EH (cell line): ENCODE measurements around the gene TRIM29.
A peak's percentile ranks its signal among the peaks of the same experiment; 100 is the strongest.

Experiments used
- DNase-seq: peaks from one replicate; pipeline ENCODE4 v3.0.0-alpha.2; 2015; ENCODE audit warnings: low read depth

TRIM29 gene

GRCh38 chr11:120139316-120140069 lies 1.6 kb upstream of the TRIM29 start:
- DNase-seq, result no peak

GRCh38 chr11:120137187-120137610 lies 714 bp downstream of the TRIM29 start:
- no peak for DNase-seq

- no peak for DNase-seq
Observed at GRCh38 chr11:120136356-120136755, 1.6 kb downstream of the TRIM29 start.

- DNase-seq, result no peak
Observed at GRCh38 chr11:120135838-120136237, 2.1 kb downstream of the TRIM29 start.

GRCh38 chr11:120134931-120135228 lies 3.0 kb downstream of the TRIM29 start:
- DNase-seq, result no peak

GRCh38 chr11:120134106-120134930 lies 3.6 kb downstream of the TRIM29 start:
- DNase-seq, result no peak

DNA sequence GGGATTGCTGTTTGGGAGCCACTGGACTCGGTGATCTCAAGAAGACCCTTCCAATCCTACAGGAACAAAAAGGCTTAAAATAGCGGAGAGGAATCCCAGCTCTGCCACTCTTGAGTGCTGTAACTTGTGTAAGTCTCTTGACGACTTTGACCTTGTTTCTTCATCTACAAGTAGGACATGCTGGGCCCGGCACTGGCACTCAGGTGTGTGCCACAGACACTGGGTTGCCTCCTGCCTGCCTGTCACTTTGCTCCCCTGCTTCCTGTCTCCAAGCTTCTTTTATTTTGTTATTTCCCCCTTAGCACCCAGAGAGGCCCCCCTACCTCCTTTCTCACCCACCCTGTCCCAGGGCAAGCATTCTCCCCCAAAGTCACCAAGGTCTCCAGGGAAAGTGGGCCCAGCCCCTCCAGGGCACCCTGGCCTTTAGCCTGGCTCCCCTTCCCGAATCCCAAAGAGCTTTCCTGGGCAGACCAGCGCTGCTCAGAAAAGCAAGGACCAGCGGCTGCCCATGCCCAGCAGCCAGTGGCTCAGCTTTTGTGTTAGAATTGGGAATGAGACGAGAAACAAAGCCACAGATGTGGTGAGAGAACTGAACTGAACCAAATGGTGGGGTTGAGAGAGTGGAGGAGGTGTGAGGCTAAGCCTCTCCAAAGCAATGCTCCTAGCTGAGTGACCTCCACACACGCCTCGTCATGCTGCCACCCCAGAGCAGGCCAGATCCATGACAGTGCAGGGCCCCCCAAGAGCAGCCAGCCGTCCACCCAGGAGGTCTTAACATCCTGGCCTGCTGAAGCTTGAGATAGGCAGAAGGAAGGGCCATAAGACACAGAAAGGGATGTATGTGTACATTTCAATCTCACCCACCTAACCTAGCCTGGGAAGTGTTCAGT lies 4.5 kb downstream of the TRIM29 start:
- no peak for DNase-seq

DNA sequence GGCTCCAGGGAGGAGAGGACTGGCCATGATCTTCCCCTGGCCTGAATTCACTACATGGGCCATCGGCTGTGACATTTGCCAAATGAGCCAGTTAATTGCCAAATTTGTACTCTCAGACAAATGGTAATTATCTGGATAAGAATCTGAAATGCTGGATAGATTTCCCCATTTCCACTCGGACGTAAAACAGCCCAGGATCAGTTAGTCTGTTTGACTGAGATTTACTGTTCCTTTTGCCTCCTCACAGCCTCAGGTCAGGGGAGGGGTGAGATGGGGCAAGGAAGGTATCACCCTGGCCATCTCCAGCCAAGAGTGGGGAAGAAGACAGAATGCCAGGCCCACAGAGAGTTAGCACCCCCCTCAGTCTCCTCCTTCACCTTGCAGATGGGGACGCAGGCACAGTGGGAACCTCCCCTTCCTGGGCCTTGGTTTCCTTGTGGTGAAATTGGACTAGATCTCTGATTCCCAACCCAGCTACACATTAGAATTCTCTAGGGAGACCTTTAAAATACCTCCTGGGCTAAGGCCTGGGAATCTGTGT lies 5.2 kb downstream of the TRIM29 start:
- no peak for DNase-seq

DNA sequence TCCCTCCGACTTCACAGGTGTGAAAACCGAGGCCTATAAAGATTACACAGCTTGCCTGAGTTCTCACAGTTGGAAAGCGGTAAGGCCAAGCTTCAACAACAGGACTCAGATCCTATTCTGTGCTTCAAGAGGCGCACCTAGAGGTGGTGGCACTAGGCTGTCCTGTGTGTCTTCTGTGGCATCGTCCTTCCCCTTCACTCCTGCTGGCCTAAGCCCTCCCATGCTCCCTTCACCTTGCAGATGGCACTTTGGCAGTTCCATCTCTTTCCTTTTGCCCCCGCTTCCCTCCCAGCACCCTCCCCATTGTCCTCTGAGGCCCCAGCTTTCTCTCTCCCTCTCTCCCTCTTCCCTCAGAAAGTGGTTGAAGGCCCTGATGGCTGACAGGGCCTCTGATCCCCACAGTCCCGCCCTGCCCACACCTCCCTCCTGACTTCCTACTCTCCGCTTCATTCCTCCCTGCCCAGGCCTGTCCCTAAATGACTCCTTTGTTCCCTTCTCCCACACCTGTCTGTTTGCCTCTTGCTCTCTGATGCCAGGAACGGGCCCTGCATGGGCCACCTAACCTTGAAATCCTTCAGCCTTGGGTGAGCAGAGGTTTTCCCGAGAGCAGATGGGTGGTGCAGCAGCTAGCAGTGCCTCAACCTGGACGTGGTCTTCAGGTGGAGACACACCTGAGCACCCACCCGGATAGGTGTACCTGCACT lies 5.8 kb downstream of the TRIM29 start:
- DNase-seq, result no peak

DNA sequence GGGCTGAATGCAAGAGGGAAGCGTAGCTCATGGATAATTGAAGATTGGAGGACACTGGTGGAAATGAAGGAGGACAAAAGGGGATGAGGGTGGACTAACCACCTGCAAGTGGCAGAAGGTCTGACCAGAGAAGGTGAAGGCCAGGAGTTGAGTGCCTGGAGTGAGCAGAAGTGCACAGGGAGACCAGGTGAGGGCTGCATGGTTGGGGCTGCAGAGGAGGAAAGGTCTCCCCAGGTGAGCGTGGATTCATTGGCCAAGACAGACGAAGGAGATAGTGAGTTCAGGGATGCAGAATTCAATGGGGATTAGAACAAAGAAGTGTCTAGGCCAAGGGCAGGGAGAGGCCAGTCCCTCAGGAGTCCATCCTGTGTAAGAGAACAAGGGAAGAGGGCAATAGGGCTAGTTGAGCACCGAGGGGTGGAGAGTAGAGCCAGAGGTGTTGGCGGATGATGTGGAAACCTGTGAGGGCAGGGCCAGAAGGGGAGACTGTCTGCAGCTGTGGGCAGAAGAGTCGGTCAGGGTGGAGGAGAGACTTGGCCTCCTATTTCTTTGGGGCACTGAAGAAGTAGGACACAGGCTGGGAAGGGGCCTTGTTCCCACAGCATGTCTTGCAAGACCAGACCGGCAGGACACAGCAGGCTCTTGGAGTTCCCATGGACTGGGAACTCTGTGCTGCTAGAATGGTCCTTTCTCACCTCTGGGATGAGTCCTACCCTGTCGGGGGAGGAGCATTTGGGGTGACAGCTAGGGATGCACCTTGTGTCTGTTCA lies 6.7 kb downstream of the TRIM29 start:
- DNase-seq, result no peak

GRCh38 chr11:120130176-120130980 lies 7.5 kb downstream of the TRIM29 start:
- no peak for DNase-seq

DNA sequence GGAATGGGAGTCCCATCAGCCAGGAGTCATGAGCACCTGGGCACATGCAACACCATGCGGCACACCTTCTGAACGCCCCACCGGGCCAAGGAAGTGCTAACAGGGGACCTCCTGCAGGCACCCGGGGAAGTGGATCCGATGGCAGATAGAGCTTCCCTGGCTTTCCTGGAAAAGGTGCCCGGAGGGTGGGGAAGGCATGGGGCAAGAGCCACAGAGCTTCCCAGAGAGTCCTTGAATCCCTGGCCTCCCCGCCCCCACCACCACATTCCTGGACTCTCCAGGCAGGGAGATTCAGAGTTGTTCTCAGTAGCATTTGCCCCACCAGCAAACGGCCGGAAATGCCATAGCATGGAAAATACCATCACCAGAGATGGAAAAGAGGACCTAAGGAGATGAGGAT lies 8.3 kb downstream of the TRIM29 start:
- DNase-seq, result peak; percentile 45

- DNase-seq, result peak; percentile 81
Observed at GRCh38 chr11:120128392-120129119, 9.4 kb downstream of the TRIM29 start.

DNA sequence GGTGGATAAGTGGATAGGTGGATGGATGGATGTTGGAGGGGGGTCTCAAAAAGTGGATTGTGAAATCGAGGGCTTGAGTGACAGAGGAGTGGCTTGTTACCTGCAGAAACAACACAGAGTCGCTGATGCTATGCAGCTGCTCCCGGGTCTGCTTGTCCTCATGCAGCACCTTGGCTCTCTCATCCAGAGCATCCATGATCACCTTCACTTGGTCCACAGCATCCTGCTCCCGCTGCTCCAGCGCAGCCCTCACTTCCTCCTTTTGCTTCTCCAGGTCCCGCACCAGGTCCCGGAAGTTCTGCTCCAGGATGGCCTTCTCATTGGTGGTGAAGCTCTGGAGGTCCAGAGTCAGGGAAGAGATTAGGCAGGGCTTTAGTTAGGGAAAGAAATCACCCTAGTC lies 10.7 kb downstream of the TRIM29 start:
- no peak for DNase-seq

GRCh38 chr11:120126620-120127019 lies 11.3 kb downstream of the TRIM29 start:
- DNase-seq, result no peak

DNA sequence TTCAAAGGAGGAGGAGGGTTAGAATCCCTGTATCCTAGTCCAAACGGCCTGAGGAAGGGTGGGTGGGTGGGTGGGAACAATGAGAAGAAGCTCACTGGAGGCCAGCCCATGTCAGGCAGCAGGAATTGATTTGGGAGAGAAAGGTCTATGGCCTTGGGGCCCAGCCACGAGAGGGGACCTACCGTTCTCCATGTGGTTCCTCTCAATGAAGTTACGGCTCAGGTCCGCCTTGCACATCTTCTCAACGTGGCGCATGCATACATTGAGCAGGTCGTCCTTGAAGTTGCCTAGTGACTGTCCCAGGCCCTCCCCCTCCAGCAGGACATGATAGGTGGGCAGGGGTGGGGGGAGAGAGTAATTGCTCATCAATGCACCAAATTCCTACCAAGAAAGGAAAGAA lies 12.4 kb downstream of the TRIM29 start:
- DNase-seq, result no peak

DNA sequence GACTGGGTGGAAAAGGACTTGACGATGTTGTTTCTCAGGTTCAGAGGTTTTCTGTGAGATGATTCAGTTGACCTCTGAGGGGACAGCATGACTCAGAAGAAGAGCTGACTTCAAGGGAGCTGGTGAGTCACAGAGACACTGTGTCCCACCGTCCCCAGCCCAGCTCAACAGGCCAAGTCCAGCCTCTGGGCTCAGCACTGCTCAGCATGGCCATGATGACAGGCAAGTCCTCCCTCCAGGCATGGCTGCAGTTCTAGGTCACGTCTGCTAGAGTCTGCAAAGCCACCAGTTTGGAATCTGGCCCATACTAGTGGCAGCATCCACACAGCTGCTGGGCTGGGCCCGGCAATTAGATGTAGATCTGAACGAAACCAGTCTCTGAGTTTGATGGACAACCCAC lies 12.9 kb downstream of the TRIM29 start:
- DNase-seq, result peak; percentile 84

GRCh38 chr11:120124355-120124754 lies 13.6 kb downstream of the TRIM29 start:
- no peak for DNase-seq

DNA sequence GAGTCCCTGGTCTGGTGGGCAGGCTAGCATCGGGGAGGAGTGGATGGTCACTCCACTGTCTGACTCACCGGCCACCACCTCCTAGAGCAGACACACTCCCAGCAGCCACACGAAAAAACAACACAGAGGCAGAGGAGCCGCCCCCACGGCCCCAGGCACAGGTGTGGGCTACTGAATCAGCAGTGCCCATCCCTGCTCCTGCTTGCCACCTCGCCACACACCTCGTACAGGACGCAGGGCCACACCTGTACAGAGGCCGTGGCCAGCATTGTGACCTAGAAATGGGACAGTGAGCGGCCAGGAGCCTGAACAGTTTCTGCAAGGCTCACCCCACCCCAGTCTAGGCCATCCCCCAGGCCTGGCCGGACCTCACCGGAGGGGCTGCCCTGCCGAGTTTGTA lies 14.0 kb downstream of the TRIM29 start:
- DNase-seq, result peak; percentile 9
